ENCODE data around the gene CDH4. TPM values are rescaled to one million over a fixed set of nuclear protein-coding genes. Genes with fewer than 3 reads are reported as not detected.

Gene CDH4
- total and polyA plus RNA-seq, 2 donors from 2014 or later, result 1.1 TPM; not detected in 1

GRCh38 chr20:61950641-61951071, 698.6 kb downstream of the CDH4 start:
- Histone ChIP-seq H3K9me3 (ENCODE audit: control insufficient read depth in 2 of 3, insufficient read depth in 1 of 3, low read length in 3 of 3) (no peaks in the 10 kb centered on the region), H3K4me1 (ENCODE audit: control insufficient read depth in 2 of 3, insufficient read depth in 2 of 3, low read depth in 1 of 3, low read length in 3 of 3) (no peaks in the 10 kb centered on the region), H3K36me3 (ENCODE audit: control insufficient read depth in 2 of 3, insufficient read depth in 3 of 3, low read length in 3 of 3) (no peaks in the 10 kb centered on the region), H3K4me3 (ENCODE audit: low read length in 3 of 3) (no peak overlapping the region), H3K9ac (ENCODE audit: low read length in 3 of 3) (no peak overlapping the region), H3K27ac (ENCODE audit: low read depth in 2 of 2, low read length in 2 of 2) (no peak overlapping the region), H3K27me3 (ENCODE audit: control insufficient read depth, insufficient read depth, low read length) (no peaks in the 10 kb centered on the region)
- peak in 3 of 5 donors; percentile 36 to 50 (median 37) for DNase-seq
- intact Hi-C loops (cut with DNase I), result no loop called here
- FAIRE-seq, result no peak
- TF ChIP-seq CTCF (IDR thresholded peaks at IDR 0.05; ENCODE audit: borderline replicate concordance, extremely low read depth, insufficient read depth), result no peak

- Histone ChIP-seq H3K4me1 (ENCODE audit: control insufficient read depth in 2 of 3, insufficient read depth in 2 of 3, low read depth in 1 of 3, low read length in 3 of 3) (no peaks in the 10 kb centered on the region), H3K9me3 (ENCODE audit: control insufficient read depth in 2 of 3, insufficient read depth in 1 of 3, low read length in 3 of 3) (no peaks in the 10 kb centered on the region), H3K27me3 (ENCODE audit: control insufficient read depth, insufficient read depth, low read length) (no peaks in the 10 kb centered on the region), H3K27ac (ENCODE audit: low read depth in 2 of 2, low read length in 2 of 2) (no peak overlapping the region), H3K36me3 (ENCODE audit: control insufficient read depth in 2 of 3, insufficient read depth in 3 of 3, low read length in 3 of 3) (no peaks in the 10 kb centered on the region), H3K9ac (ENCODE audit: low read length in 3 of 3) (no peak overlapping the region), H3K4me3 (ENCODE audit: low read length in 3 of 3) (no peak overlapping the region)
- no peak for TF ChIP-seq CTCF (IDR thresholded peaks at IDR 0.05; ENCODE audit: borderline replicate concordance, extremely low read depth, insufficient read depth)
- intact Hi-C loops (cut with DNase I), result no loop called here
- DNase-seq, result peak; percentile 63 to 94 (median 93)
- no peak for FAIRE-seq
Observed at GRCh38 chr20:61951695-61952533, 699.9 kb downstream of the CDH4 start.

GRCh38 chr20:61953037-61954021, 701.3 kb downstream of the CDH4 start:
- Histone ChIP-seq H3K9me3 (ENCODE audit: control insufficient read depth in 2 of 3, insufficient read depth in 1 of 3, low read length in 3 of 3) (no peaks in the 10 kb centered on the region), H3K4me3 (ENCODE audit: low read length in 3 of 3) (no peak overlapping the region), H3K36me3 (ENCODE audit: control insufficient read depth in 2 of 3, insufficient read depth in 3 of 3, low read length in 3 of 3) (no peaks in the 10 kb centered on the region), H3K9ac (ENCODE audit: low read length in 3 of 3) (no peak overlapping the region), H3K27me3 (ENCODE audit: control insufficient read depth, insufficient read depth, low read length) (no peaks in the 10 kb centered on the region), H3K27ac (ENCODE audit: low read depth in 2 of 2, low read length in 2 of 2) (no peak overlapping the region), H3K4me1 (ENCODE audit: control insufficient read depth in 2 of 3, insufficient read depth in 2 of 3, low read depth in 1 of 3, low read length in 3 of 3) (no peaks in the 10 kb centered on the region)
- DNase-seq, result peak; percentile 33 to 68 (median 64)
- TF ChIP-seq CTCF (IDR thresholded peaks at IDR 0.05; ENCODE audit: borderline replicate concordance, extremely low read depth, insufficient read depth), result no peak
- FAIRE-seq, result no peak
- intact Hi-C loops (cut with DNase I), result no loop called here

All from kidney (tissue), 14 donors.